CD4-positive, alpha-beta T cell treated with Interleukin-1 beta for 1 hour (primary cell): ENCODE results near the gene NRXN3.
"Not testable (repeated sequence)": the region's sequence is repeated elsewhere in the genome, so short reads cannot be mapped to it uniquely, and the experiment has no call there.

ENCODE experiments used
- DNase-seq, 2 donors: peaks; one replicate each; pipeline ENCODE4 v3.0.0-alpha.2; 2020 to 2022

NRXN3 gene

GRCh38 chr14:78501909-78502308 lies 331.7 kb downstream of the NRXN3 start:
- DNase-seq: no peak

- no peak for DNase-seq
These were observed 337.9 kb downstream of the NRXN3 start for GRCh38 chr14:78508023-78508422.

- DNase-seq: no peak
These were observed 339.3 kb downstream of the NRXN3 start for GRCh38 chr14:78509516-78509915.

- no peak for DNase-seq
These were observed 341.8 kb downstream of the NRXN3 start for GRCh38 chr14:78512021-78512420.

- no peak for DNase-seq
These were observed 349.7 kb downstream of the NRXN3 start for GRCh38 chr14:78519863-78520262.

- DNase-seq: no peak
These were observed 354.0 kb downstream of the NRXN3 start for GRCh38 chr14:78524196-78524595.

GRCh38 chr14:78524766-78525165 lies 354.6 kb downstream of the NRXN3 start:
- no peak for DNase-seq

GRCh38 chr14:78530078-78530477 lies 359.9 kb downstream of the NRXN3 start:
- no peak for DNase-seq

- no peak for DNase-seq
These were observed 364.0 kb downstream of the NRXN3 start for GRCh38 chr14:78534141-78534540.

- DNase-seq: no peak
These were observed 364.9 kb downstream of the NRXN3 start for GRCh38 chr14:78535041-78535440.

GRCh38 chr14:78541788-78542187 lies 371.6 kb downstream of the NRXN3 start:
- not testable (repeated sequence) for DNase-seq

- DNase-seq: no peak
These were observed 373.3 kb downstream of the NRXN3 start for GRCh38 chr14:78543433-78543832.

- DNase-seq: no peak
These were observed 390.9 kb downstream of the NRXN3 start for GRCh38 chr14:78561074-78561473.

- DNase-seq: peak; percentile 17 to 28
These were observed 396.1 kb downstream of the NRXN3 start for GRCh38 chr14:78566026-78566858.

GRCh38 chr14:78566859-78567172 lies 396.6 kb downstream of the NRXN3 start:
- no peak for DNase-seq

GRCh38 chr14:78567343-78567742 lies 397.2 kb downstream of the NRXN3 start:
- no peak for DNase-seq

GRCh38 chr14:78573736-78574135 lies 403.6 kb downstream of the NRXN3 start:
- not testable (repeated sequence) for DNase-seq

GRCh38 chr14:78576437-78577166 lies 406.4 kb downstream of the NRXN3 start:
- no peak for DNase-seq

GRCh38 chr14:78581229-78581628 lies 411.1 kb downstream of the NRXN3 start:
- no peak for DNase-seq

GRCh38 chr14:78586681-78587080 lies 416.5 kb downstream of the NRXN3 start:
- DNase-seq: no peak

GRCh38 chr14:78588906-78589305 lies 418.7 kb downstream of the NRXN3 start:
- no peak for DNase-seq

GRCh38 chr14:78592616-78593219 lies 422.5 kb downstream of the NRXN3 start:
- no peak for DNase-seq

GRCh38 chr14:78593949-78594348 lies 423.8 kb downstream of the NRXN3 start:
- DNase-seq: no peak

- no peak for DNase-seq
These were observed 425.6 kb downstream of the NRXN3 start for GRCh38 chr14:78595797-78596196.
